ENCODE data around the gene ENTPD1.
"Not testable (repeated sequence)": the region's sequence is repeated elsewhere in the genome, so short reads cannot be mapped to it uniquely, and the experiment has no call there.

ENTPD1 gene

GRCh38 chr10:95865814-95866466 lies 110.0 kb downstream of the ENTPD1 start:
- DNase-seq (ENCODE audit: low read depth) = no peak

- no peak for DNase-seq (ENCODE audit: low read depth)
These were observed 110.5 kb downstream of the ENTPD1 start for GRCh38 chr10:95866467-95866842.

GRCh38 chr10:95867866-95868265 lies 111.9 kb downstream of the ENTPD1 start:
- DNase-seq (ENCODE audit: low read depth) = no peak

- no peak for DNase-seq (ENCODE audit: low read depth)
These were observed 116.3 kb downstream of the ENTPD1 start for GRCh38 chr10:95872158-95872711.

GRCh38 chr10:95873139-95873538 lies 117.2 kb downstream of the ENTPD1 start:
- DNase-seq (ENCODE audit: low read depth) = no peak

GRCh38 chr10:95873651-95874050 lies 117.7 kb downstream of the ENTPD1 start:
- no peak for DNase-seq (ENCODE audit: low read depth)

GRCh38 chr10:95874783-95875182 lies 118.8 kb downstream of the ENTPD1 start:
- DNase-seq (ENCODE audit: low read depth) = not testable (repeated sequence)

- DNase-seq (ENCODE audit: low read depth) = no peak
These were observed 120.8 kb downstream of the ENTPD1 start for GRCh38 chr10:95876756-95877155.

- DNase-seq (ENCODE audit: low read depth) = no peak
These were observed 121.9 kb downstream of the ENTPD1 start for GRCh38 chr10:95877881-95878280.

GRCh38 chr10:95880704-95881103 lies 124.7 kb downstream of the ENTPD1 start:
- DNase-seq (ENCODE audit: low read depth) = no peak

GRCh38 chr10:95881316-95881715 lies 125.4 kb downstream of the ENTPD1 start:
- no peak for DNase-seq (ENCODE audit: low read depth)

GRCh38 chr10:95889830-95890229 lies 133.9 kb downstream of the ENTPD1 start:
- DNase-seq (ENCODE audit: low read depth) = no peak

GRCh38 chr10:95896071-95896850 lies 140.3 kb downstream of the ENTPD1 start:
- DNase-seq (ENCODE audit: low read depth) = no peak

- DNase-seq (ENCODE audit: low read depth) = not testable (repeated sequence)
These were observed 150.1 kb downstream of the ENTPD1 start for GRCh38 chr10:95905897-95906580.

GRCh38 chr10:95906677-95907455 lies 150.9 kb downstream of the ENTPD1 start:
- no peak for DNase-seq (ENCODE audit: low read depth)

GRCh38 chr10:95907456-95908253 lies 151.7 kb downstream of the ENTPD1 start, which contains the start of gene CC2D2B:
CC2D2B (plus strand) TSS chr10:95907975; CDS start chr10:95911324, 3,349 bp downstream.
- DNase-seq (ENCODE audit: low read depth) = peak; percentile 45

- no peak for DNase-seq (ENCODE audit: low read depth)
These were observed 152.5 kb downstream of the ENTPD1 start for GRCh38 chr10:95908450-95908849.

- DNase-seq (ENCODE audit: low read depth) = no peak
These were observed 153.6 kb downstream of the ENTPD1 start for GRCh38 chr10:95909561-95909960.

- not testable (repeated sequence) for DNase-seq (ENCODE audit: low read depth)
These were observed 160.1 kb downstream of the ENTPD1 start for GRCh38 chr10:95916039-95916438.
